ENCODE measurements around the gene MRPS10.
"Not testable (repeated sequence)": the region's sequence is repeated elsewhere in the genome, so short reads cannot be mapped to it uniquely, and the experiment has no call there.

Gene MRPS10

GRCh38 chr6:42171813-42172581, 45.7 kb downstream of the MRPS10 start:
- FAIRE-seq = no peak

- not testable (repeated sequence) for FAIRE-seq
These were observed 47.9 kb downstream of the MRPS10 start for GRCh38 chr6:42169780-42170179.

- FAIRE-seq = no peak
These were observed 49.0 kb downstream of the MRPS10 start for GRCh38 chr6:42168650-42169049.

GRCh38 chr6:42166444-42167141, 51.1 kb downstream of the MRPS10 start:
- peak; percentile 60 for FAIRE-seq

- FAIRE-seq = no peak
These were observed 52.6 kb downstream of the MRPS10 start for GRCh38 chr6:42165016-42165415.

- no peak for FAIRE-seq
These were observed 53.7 kb downstream of the MRPS10 start for GRCh38 chr6:42163981-42164380.

- FAIRE-seq = no peak
These were observed 54.8 kb downstream of the MRPS10 start for GRCh38 chr6:42162812-42163211.

GRCh38 chr6:42162384-42162783, 55.3 kb downstream of the MRPS10 start:
- FAIRE-seq = no peak

- no peak for FAIRE-seq
These were observed 58.1 kb downstream of the MRPS10 start for GRCh38 chr6:42159431-42160024.

GRCh38 chr6:42158631-42159030, 59.0 kb downstream of the MRPS10 start:
- FAIRE-seq = no peak

- FAIRE-seq = no peak
These were observed 59.6 kb downstream of the MRPS10 start for GRCh38 chr6:42158011-42158410.
